NCI-H2171 (cell line): Measurements from ENCODE around the gene CCL22.
"Not testable (repeated sequence)": the region's sequence is repeated elsewhere in the genome, so short reads cannot be mapped to it uniquely, and the experiment has no call there.

Source experiments
- DNase-seq: peaks from one replicate; lab custom pipeline; 2025; lab: John Stamatoyannopoulos, UW

The CCL22 gene

DNA sequence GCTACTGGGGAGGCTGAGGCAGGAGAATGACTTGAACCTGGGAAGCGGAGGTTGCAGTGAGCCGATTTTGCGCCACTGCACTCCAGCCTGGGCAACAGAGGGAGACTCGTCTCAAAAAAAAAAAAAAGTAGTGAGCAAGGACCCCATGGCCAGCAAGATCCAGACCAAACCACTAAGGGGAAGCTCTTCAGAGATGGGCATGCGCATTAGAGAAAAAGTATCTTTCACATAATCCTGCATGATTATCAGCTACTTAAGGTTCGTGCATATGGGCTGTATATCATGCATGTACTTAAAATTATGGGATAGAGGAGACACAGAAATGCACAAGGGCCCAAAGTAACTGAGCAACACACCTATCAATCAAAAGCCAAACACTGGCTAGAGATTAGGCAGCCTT lies 10.7 kb upstream of the CCL22 start:
- no peak for DNase-seq

DNA sequence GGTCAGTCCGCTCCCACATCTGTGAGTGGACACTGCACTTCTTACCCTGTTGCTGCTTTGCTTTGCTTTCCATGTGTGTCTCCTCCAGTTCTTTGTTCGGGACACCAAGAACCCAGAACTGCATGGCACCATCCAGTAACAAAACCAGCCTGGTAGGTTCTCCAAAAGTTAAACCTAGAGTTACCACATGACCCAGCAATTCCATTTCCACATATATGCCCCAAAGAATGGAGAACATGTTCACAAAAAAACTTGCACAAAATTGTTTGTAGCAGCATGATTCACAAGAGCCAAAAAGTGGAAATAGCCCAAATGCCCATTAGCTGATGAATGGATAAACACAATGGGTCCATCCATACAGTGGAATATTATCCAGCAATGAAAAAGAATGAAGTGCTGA lies 10.3 kb upstream of the CCL22 start:
- DNase-seq = no peak

DNA sequence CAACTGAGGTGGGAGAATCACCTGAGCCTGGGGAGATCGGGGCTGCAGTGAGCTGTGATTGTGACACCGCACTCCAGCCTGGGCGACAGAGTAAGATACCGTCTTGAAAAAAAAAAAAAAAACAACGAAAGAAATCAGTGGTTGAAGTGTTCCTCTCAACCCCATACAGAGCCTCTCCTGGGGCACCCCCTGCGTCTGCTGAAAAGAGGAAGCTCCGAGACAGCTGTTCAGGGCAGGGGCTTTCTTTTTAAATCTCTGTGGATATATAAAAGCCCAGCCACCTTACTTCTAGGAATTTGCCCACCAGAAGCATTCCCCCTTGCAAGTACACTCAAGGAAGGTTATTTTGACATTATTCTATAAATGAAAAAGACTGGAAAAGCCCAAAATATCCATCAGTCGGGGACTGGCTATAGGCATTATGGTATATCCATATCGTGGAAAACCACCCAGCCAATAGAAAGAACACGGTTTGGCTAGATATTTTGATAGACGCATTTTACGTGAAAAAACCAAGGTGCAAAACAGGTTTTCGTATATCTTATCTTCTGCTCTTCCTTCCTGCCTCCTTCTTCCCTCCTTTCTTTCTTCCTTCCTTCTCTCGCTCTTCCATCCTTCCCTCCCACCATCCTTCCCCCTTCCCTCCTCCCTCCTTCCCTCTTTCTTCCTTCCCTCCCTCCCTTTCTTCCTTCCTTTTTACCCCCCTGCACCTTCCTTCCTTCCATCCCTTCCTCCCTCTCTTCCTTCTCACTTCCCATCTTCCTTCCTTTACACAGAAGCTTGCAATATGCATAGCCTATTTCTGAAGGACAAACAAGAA lies 9.2 kb upstream of the CCL22 start:
- DNase-seq = no peak

DNA sequence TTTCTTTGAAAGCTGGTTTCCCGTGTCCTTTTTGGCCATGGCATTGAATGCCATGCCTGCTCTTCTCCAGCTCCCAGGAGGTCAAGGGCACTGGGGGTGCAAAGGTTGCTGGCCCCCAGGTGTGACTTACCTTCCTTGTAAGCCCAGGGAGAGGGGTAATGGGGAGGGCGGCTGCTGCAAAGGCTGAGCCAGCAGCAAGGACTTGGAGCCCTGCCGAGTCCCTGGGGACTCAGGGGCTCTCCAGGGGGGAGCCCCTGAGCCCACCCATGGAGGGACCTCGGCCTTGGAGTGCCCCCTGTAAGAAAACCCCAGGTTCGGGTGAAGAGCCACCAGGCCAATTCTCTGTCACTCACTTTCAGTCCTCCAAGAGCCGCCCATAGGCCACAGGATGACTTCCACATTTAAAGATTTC lies 5.9 kb upstream of the CCL22 start:
- DNase-seq = no peak

DNA sequence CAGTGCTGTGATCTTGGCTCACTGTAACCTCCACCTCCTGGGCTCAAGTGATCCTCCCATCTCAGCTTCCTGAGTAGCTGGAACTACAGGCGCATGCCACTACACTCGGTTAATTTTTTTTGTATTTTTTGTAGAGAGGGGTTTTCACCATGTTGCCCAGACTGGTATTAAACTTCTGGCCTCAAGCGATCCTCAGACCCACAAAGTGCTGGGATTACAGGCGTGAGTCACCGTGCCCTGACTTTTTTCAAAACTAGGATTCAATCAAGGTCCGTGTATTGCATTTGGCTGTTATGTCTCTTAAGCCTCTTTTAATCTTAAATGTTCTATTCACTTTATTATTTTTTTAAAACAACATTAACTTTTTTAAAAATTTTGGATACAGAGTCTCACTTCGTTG lies 4.3 kb upstream of the CCL22 start:
- DNase-seq = no peak

DNA sequence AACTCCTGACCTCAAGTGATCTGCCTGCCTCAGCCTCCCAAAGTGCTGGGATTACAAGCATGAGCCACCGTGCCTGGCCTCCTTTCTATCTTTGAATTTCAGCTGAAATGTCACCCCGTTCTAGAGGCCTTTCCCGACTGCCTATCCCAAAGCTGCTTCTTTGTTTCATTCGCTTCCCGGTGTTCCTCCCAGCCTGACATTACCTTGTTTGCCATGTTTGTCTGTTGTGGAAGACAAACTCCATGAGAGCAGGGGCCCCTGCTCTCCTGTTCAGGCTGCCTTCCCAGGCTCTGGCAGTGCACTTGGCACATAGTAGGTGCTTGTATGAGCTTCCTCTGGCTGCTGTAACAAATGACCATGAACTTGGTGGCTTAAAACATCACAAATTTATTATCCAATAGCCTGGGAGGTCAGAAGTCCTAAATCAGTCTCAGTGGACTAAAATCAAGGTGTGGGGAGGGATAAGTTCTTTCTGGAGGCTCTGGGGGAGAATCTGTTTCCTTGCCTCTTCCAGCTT lies 2.6 kb upstream of the CCL22 start:
- DNase-seq = no peak

DNA sequence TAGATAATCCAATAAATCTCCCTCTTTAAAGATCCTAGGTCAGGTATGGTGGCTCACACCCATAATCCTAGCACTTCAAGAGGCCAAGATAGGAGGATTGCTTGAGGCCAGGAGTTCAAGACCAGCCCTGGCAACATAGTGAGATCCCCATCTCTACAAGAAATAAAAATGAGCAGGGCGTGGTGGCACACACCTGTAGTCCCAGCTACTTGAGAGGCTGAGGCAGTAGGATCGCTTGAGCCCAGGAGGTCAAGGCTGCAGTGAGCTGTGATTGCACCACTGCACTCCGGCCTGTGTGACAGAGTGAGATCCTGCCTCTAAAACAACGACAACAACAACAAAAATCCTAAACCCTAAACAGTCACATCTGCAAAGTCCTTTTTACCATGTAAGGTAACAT lies 2.0 kb upstream of the CCL22 start:
- no peak for DNase-seq

DNA sequence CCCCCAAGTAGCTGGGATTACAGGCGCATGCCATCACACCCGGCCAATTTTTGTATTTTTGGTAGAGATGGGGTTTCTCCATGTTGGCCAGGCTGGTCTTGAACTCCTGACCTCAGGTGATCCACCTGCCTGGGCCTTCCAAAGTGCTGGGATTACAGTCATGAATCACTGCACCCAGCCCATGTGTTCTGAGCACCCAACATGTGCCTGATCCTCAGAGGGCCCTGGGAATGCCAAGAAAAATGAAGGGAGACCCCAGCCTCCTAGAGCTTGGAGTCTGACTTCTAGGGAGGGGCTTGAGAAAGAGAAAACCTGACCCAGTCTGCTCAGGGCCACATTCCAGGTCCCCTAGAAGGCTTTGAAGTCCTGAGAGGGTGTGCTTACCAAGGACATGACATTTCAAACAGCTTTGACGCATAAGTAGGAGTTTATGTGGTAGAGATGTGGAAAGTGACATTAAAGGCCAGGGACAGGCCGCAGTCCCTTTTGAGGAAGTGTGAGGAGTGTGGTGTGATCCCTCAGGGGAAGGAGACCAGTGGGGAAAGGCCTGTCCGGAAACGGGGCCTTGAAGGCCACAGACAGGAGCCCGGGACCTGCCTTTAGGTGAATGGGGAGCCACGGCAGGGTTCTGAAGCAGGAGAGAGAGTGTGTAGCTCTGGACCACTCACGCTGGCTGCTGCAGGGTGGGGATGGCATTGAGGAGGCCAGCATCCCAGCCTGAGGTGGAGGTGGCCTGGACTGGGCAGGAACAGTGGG lies 1.1 kb upstream of the CCL22 start:
- no peak for DNase-seq

DNA sequence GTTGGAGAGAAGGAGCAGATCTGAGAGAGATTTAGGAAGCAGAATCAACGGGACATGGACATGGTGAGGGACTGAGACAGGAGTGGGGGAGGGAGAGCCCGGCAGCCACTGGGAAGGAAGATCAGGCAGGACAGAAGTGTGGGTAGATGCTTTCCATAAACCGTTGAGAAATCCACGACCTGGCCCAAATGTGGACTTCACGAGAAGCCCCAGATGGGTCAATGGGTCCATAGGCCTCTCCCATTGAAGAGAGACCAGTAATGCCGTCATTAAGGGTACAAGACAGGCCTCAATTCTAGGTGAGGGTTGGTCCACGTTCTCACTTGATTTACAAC lies 530 bp upstream of the CCL22 start:
- no peak for DNase-seq

DNA sequence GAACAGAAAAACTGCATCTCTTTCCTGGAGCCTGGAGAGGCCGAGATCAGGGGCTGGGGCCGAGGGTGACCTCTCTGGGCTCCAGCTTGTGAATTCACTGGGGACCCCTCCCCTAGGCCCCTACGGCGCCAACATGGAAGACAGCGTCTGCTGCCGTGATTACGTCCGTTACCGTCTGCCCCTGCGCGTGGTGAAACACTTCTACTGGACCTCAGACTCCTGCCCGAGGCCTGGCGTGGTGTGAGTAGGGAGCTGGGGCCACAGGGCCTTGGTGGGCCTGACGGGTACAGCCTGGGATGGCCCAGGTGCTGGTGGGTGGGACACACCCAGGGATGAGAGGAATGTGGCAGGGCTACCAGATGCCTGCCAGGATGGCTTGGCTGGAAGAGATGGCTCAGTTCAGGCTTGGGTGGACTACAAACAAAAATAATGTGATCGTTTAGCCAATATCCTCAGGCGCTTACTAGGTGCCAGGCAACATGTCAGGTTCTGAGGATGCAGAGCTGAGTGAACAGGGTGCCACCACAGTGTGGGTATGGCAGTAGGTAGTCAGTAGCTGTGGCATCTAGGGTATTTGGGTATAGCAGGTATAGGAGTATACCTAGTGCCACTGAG lies 1.8 kb downstream of the CCL22 start:
- no peak for DNase-seq

DNA sequence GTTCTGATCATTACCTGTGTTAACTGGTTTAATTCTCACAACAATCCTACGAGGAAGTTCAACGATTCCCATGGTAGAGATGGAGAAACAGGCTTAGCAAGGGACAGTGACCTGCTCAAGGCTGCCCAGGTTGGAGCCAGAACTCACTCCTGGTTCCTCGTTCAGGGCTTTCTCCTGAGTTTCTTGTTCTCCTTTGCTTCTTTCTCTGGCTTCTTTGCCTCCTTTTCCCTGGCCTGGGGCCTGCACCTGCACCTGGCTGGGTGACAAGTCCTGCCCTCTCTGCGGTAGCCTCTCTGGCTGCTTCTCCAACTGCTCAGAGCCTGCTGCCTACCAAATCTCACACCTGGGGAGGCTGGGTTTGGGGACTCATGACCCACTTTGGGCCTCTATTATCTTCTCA lies 2.8 kb downstream of the CCL22 start:
- no peak for DNase-seq

DNA sequence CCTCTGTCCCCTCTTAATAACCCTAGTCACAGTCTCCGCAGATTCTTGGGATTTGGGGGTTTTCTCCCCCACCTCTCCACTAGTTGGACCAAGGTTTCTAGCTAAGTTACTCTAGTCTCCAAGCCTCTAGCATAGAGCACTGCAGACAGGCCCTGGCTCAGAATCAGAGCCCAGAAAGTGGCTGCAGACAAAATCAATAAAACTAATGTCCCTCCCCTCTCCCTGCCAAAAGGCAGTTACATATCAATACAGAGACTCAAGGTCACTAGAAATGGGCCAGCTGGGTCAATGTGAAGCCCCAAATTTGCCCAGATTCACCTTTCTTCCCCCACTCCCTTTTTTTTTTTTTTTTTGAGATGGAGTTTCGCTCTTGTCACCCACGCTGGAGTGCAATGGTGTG lies 5.6 kb downstream of the CCL22 start:
- no peak for DNase-seq

DNA sequence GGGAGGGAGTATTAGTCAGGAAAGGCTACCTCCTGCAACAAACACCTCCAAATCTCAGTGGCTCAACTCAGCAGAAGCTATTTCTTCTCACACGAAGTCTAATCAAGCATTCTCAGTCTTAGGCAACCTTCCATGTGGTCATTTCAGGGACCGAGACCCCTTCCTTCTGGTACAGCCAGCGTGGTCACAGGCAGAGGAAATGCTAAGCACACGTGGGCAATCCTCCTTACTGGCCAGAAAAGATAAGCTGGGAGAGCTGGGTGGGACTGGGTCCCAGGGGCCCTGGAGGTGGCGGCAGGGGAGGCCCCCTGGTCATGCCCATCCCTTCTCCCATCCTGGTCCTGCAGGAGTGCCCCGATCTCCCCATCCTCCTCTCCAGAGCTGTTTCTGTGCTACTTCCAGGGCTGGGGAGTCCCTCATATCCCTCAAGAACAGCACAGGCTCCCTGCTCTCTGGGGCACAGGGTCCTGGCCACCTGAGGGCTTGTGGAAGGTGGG lies 8.0 kb downstream of the CCL22 start:
- DNase-seq = no peak

DNA sequence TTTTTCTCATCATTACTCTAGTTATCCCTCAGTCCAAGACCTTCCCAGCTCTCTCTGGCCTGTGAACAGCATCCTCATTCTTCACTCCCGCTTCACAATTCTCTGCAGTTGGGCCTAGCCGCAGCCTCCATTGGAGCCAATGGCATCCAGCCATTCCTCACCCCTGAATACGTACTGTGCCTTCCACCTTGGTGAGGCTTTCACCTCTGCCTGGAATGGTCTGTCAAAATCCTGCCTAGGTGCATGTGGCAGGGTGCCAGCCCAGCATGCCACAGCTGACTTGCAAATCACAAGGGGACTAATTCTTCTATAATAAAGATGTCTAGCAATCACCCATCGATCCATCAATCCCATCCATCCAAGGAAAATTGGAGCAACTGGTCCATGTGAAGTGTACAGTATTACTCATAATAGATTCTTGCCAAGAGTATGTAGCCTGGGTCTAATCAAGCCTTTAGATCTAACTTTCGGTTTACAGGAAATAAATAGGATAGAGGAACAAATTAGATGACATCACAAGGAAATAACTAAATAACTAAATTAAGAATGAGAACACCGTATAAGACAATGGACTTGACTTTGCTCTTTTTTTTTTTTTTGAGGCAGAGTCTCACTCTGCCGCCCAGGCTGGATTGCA lies 8.7 kb downstream of the CCL22 start:
- no peak for DNase-seq

DNA sequence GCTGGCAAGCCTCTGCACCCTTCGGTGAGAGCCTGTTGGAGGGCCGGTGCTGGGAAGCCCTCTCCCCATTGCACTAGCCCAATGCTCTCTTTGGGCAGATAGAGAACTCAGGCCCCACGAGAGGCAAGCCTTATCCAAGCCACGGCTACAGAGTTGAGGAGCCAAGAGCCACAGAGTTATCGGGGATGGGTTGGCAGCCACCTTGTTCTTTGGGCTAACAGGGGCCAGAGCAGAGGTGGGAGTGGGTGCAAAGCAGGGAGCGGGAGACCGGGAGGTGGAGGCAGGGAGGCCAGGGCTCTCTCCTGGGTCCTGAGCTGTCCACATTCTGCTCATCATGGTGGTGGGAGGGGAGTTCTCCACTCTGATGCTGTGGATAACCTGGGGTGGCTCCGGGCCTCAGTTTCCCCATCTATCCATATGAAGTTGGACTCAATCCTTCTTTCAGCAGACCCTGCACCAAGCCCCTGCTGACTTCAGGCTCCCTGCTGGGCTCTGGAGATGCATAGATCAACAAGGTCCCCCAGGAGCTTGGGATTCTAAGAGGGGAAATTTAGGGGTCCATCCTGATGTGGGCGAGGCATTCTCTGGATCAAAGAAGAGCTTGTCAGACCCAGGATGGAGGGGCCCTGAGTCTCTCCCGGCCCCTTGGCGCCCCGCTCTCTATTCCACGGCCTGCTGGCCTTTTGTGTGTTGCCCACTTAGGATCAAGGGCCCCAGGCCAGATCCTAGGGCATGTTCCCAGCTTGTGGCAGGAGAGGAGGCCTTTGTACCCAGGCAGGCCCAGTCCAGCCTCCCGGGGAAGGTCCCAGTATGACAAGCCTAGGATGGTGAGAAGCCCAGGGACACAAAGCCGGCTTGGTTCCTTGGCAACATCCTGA lies 13.2 kb downstream of the CCL22 start:
- DNase-seq = no peak

DNA sequence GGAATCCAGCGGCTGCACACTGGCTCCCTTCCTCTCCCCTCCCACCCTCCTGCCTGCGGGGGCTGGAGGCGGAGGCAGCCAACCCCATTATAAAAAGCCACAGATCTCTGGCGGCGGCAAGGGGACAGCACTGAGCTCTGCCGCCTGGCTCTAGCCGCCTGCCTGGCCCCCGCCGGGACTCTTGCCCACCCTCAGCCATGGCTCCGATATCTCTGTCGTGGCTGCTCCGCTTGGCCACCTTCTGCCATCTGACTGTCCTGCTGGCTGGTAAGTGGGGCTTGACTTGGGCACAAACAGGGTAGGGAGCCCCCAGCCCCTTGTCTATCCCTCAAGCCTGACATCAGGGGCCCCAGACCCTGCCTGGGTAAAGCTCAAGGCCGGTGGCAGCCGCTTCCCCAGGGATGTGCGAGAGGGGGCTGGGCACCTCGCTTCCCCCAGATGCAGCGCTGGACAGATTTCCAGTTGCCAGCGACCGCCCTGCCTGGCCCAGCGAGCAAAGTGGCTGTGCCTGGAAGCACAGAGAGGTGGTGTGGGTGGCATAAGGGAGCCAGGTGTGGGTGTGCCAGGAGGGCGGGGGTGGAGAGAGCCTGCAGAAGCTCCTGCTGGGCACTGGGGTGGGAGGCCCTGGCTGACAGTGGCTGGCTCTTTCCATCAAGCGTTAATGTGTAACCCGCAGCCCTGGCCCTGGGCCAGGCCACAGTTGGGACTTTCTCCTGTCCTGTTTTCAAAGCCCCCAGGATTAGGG lies 14.0 kb downstream of the CCL22 start, which contains the start of gene CX3CL1:
CX3CL1 (plus strand) TSS at position 119 of the 745 bp plus-strand sequence; CDS start at position 198, 79 bp downstream.
- DNase-seq = peak; percentile 15

DNA sequence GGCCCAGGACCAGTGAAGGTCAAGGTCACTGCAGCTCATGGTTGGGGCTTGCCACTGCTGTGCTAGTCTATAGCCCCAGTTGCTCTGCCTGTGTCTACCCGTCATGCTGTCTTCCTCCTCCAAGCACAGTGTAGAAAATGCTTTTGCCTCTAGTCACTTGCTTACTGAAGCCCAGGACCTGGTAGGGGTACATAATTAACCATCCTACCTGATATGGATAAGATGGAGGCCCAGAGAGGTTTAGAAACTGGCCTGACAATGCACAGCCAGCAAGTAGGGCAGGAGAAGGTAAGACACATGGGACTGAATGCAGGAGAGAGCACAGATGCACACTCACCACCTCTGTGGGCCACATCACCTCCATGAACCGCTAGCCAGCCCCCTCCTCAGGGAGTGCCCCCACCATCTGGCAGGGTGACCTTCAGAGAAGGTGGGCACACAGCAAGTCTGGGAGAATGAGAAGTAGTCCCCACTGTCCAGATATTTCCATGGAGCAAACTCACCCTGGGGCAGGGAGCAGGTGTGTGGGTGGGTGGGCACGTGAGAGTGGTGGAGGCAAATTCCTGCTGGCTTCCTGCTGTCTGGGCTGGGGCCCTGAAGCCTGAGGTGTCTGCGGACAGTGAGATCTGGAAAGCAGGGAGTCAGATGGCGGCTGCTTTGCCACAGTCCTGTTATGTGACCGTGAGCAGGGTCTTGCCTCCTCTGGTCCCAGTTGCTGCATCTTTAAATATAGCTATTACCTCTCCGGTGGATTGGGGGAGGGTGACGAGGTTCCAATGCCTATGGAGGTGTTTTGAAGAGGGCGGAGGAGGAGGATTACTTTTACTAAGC lies 14.7 kb downstream of the CCL22 start:
- no peak for DNase-seq

DNA sequence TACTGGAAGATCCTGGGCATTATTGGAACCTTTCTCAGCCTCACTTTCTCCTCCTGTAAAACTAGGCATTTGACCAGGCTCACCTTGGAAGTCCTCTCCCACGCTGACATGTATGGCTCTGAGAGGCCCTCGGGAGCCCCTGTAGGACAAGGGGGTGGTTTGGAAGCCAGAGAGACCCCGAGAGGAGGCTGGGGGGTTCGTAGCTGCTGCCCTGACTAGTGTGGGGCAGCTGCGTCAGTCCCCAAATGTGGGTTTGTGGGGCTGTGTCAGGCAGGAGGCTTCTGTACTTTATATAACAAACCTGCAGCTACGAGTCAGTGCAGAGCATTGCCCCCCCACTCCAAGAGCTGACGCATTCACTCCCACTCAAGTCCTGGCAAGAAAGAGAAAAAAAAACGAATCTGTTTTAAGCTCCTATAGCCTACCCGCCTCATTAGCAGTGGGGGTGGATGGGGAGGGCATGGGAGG lies 15.5 kb downstream of the CCL22 start:
- no peak for DNase-seq

DNA sequence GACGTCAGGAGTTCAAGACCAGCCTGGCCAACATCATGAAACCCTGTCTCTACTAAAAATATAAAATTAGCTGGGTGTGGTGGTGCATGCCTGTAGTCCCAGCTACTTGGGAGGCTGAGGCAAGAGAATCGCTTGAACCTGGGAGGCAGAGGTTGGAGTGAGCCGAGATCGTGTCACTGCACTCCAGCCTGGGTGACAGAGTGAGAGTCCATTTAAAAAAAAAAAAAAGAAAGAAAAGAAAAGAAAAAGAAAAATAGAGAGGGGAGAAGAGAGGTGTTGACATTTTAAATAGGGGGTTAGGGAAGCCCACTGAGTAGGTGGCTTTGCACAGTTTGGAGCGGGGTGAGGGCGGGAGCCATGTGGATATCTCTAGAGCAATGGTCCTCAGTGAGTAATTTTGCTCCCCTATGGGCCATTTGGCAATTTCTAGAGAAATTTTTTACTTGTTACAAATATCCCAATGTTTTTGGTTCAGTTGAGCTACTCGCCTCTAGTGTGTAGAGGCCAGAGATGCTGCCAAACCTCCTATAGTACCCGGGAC lies 16.4 kb downstream of the CCL22 start:
- DNase-seq = not testable (repeated sequence)
